ENCODE measurements around the gene SKIC8.

Gene SKIC8

GRCh38 chr15:78321786-78322185, 22.4 kb upstream of the SKIC8 start:
- DNase-seq (ENCODE audit: low spot score) = no peak

GRCh38 chr15:78321041-78321570, 21.7 kb upstream of the SKIC8 start:
- no peak for DNase-seq (ENCODE audit: low spot score)

- DNase-seq (ENCODE audit: low spot score) = no peak
Measured at GRCh38 chr15:78320183-78320582, 20.8 kb upstream of the SKIC8 start.

GRCh38 chr15:78319588-78319987, 20.2 kb upstream of the SKIC8 start:
- DNase-seq (ENCODE audit: low spot score) = no peak

- no peak for DNase-seq (ENCODE audit: low spot score)
Measured at GRCh38 chr15:78317145-78317836, 17.9 kb upstream of the SKIC8 start.

- peak; percentile 90 for DNase-seq (ENCODE audit: low spot score)
Measured at GRCh38 chr15:78316283-78317083, 17.1 kb upstream of the SKIC8 start.

GRCh38 chr15:78315686-78316282, 16.4 kb upstream of the SKIC8 start:
- peak; percentile 22 for DNase-seq (ENCODE audit: low spot score)

GRCh38 chr15:78314181-78314581, 14.8 kb upstream of the SKIC8 start:
- DNase-seq (ENCODE audit: low spot score) = no peak

- DNase-seq (ENCODE audit: low spot score) = no peak
Measured at GRCh38 chr15:78313383-78313782, 14.0 kb upstream of the SKIC8 start.

- no peak for DNase-seq (ENCODE audit: low spot score)
Measured at GRCh38 chr15:78312957-78313356, 13.5 kb upstream of the SKIC8 start.

- no peak for DNase-seq (ENCODE audit: low spot score)
Measured at GRCh38 chr15:78312536-78312935, 13.1 kb upstream of the SKIC8 start.

- no peak for DNase-seq (ENCODE audit: low spot score)
Measured at GRCh38 chr15:78311292-78311691, 11.9 kb upstream of the SKIC8 start.

GRCh38 chr15:78308422-78309032, 9.1 kb upstream of the SKIC8 start:
- peak; percentile 85 for DNase-seq (ENCODE audit: low spot score)

- DNase-seq (ENCODE audit: low spot score) = no peak
Measured at GRCh38 chr15:78307976-78308375, 8.6 kb upstream of the SKIC8 start.

GRCh38 chr15:78306176-78306774, 6.9 kb upstream of the SKIC8 start:
- DNase-seq (ENCODE audit: low spot score) = no peak

- DNase-seq (ENCODE audit: low spot score) = no peak
Measured at GRCh38 chr15:78304216-78305066, 5.0 kb upstream of the SKIC8 start.

- DNase-seq (ENCODE audit: low spot score) = no peak
Measured at GRCh38 chr15:78302579-78303312, 3.3 kb upstream of the SKIC8 start.

- no peak for DNase-seq (ENCODE audit: low spot score)
Measured at GRCh38 chr15:78301828-78302227, 2.4 kb upstream of the SKIC8 start.

GRCh38 chr15:78301326-78301725, 1.9 kb upstream of the SKIC8 start:
- DNase-seq (ENCODE audit: low spot score) = no peak

- DNase-seq (ENCODE audit: low spot score) = no peak
Measured at GRCh38 chr15:78292219-78292618, 7.2 kb downstream of the SKIC8 start.
